HCT116 (cell line): ENCODE measurements around the gene SLC6A11. TPM values are rescaled to one million over a fixed set of nuclear protein-coding genes. Genes with fewer than 3 reads are reported as not detected.

Experiments
- ATAC-seq: fragments of 200-7000 bp; cut with Tn5 transposase; 2 replicates; pipeline ENCODE4 v1.9.1; 2020; ENCODE audit warnings: mild to moderate bottlenecking, moderate library complexity
- BruUV-seq: library from RNA; stranded (reverse); fragments of 400-500 nt; replicated peaks from 2 replicates; lab custom pipeline; 2021; lab: Mats Ljungman, UMichigan
- CTCF ChIA-PET: fragments of 300-600 bp; sonication (Branson Sonifier 250); formaldehyde crosslinking; loops from one replicate; lab custom pipeline; 2021; ENCODE audit warnings: antibody characterized with exemption; lab: Charles Lee
- POLR2A ChIA-PET: fragments of 300-600, 350-600 bp; sonication (Branson Sonifier 250); formaldehyde crosslinking; loops from one replicate; lab custom pipeline; 2021; ENCODE audit warnings: antibody characterized with exemption; lab: Charles Lee
- RAD21 ChIA-PET, 2 experiments: fragments of 300-600 bp; sonication (Branson Sonifier 250); formaldehyde crosslinking; loops; one replicate each; lab custom pipeline; 2023; ENCODE audit warnings: low total read pairs in 2 of 2; ENCODE audit not compliant: uncharacterized antibody in 2 of 2, unreplicated experiment in 2 of 2, low non-redundant PET in 1 of 2; lab: Charles Lee
- DNase-seq: peaks from one replicate; pipeline ENCODE4 v3.0.0-alpha.2; 2010; ENCODE audit warnings: low read depth, low spot score
- H2AFZ ChIP-seq: fragments of 200-600 bp; shearing (Covaris generic), sonication (generic); 2 replicates; pipeline ENCODE4 v1.6.1; 2017; ENCODE audit warnings: low read depth, mixed run types, mixed read lengths, antibody characterized with exemption, low read length; ENCODE audit not compliant: poor library complexity, severe bottlenecking
- H3K27ac ChIP-seq: 2 replicates; pipeline ENCODE4 v1.5.1; 2012; ENCODE audit warnings: low read depth, low read length
- H3K27me3 ChIP-seq: fragments of 200-600 bp; sonication (generic); 2 replicates; pipeline ENCODE4 v1.6.1; 2016; ENCODE audit warnings: mixed run types, low read length, mixed read lengths; ENCODE audit not compliant: insufficient read depth
- H3K36me3 ChIP-seq, 2 experiments: fragments of 200-500 bp in 1 of 2; fragments of 200-600 bp in 1 of 2; sonication (Bioruptor generic) in 1 of 2; sonication (generic) in 1 of 2; 2 replicates each; pipeline versions ENCODE4 v1.5.1 to v1.6.1; 2014 to 2016; ENCODE audit warnings: low read length in 2 of 2, inconsistent platforms in 1 of 2, mixed read lengths in 1 of 2, mixed run types in 1 of 2; ENCODE audit not compliant: insufficient read depth in 2 of 2, control insufficient read depth in 1 of 2
- H3K4me1 ChIP-seq, 2 experiments: fragments of 200-600 bp in 1 of 2; sonication (generic) in 1 of 2; 2 replicates each; pipeline versions ENCODE4 v1.5.1 to v1.6.1; 2012 to 2017; ENCODE audit warnings: low read length in 2 of 2, inconsistent platforms in 1 of 2, mild to moderate bottlenecking in 1 of 2, mixed read lengths in 1 of 2, mixed run types in 1 of 2, moderate library complexity in 1 of 2; ENCODE audit not compliant: insufficient read depth in 2 of 2, control insufficient read depth in 1 of 2
- H3K4me2 ChIP-seq: fragments of 200-600 bp; sonication (generic); 2 replicates; pipeline ENCODE4 v1.6.1; 2017; ENCODE audit warnings: mixed run types, low read length, mixed read lengths
- H3K4me3 ChIP-seq, 2 experiments: fragments of 200-600 bp in 1 of 2; sonication (generic) in 1 of 2; replicated peaks in 1 of 2; 2 replicates each; pipeline ENCODE4 v1.5.1; 2011 to 2016; ENCODE audit warnings: low read length in 2 of 2, control low read depth in 1 of 2, low read depth in 1 of 2, mild to moderate bottlenecking in 1 of 2, mixed read lengths in 1 of 2, mixed run types in 1 of 2
- H3K79me2 ChIP-seq: fragments of 200-600 bp; sonication (generic); 2 replicates; pipeline ENCODE4 v1.6.1; 2017; ENCODE audit warnings: mild to moderate bottlenecking, mixed run types, low read length, moderate library complexity, mixed read lengths; ENCODE audit not compliant: insufficient read depth
- H3K9ac ChIP-seq: fragments of 200-600 bp; sonication (generic); 2 replicates; pipeline ENCODE4 v1.6.1; 2016; ENCODE audit warnings: low read length, mixed read lengths
- H3K9me2 ChIP-seq: fragments of 200-600 bp; sonication (generic), shearing (Covaris generic); 2 replicates; pipeline ENCODE4 v1.6.1; 2017; ENCODE audit warnings: mixed run types, mild to moderate bottlenecking, moderate library complexity; ENCODE audit not compliant: insufficient read depth
- H3K9me3 ChIP-seq, 2 experiments: fragments of 200-500 bp in 1 of 2; fragments of 200-600 bp in 1 of 2; sonication (Bioruptor generic) in 1 of 2; sonication (generic) in 1 of 2; 2 replicates each; pipeline ENCODE4 v1.6.1; 2014 to 2017; ENCODE audit warnings: low read length in 2 of 2, mixed read lengths in 2 of 2, inconsistent platforms in 1 of 2, low read depth in 1 of 2, mild to moderate bottlenecking in 1 of 2, mixed run types in 1 of 2, moderate library complexity in 1 of 2; ENCODE audit not compliant: control insufficient read depth in 1 of 2, insufficient read depth in 1 of 2
- H4K20me1 ChIP-seq: fragments of 200-600 bp; sonication (generic), shearing (Covaris generic); 2 replicates; pipeline ENCODE4 v1.6.1; 2017; ENCODE audit warnings: mixed run types, mild to moderate bottlenecking, moderate library complexity; ENCODE audit not compliant: insufficient read depth
- ATF3 ChIP-seq: IDR thresholded peaks from 2 replicates; pipeline ENCODE4 v1.6.1; 2012
- CBX3 ChIP-seq: IDR thresholded peaks from 2 replicates; pipeline ENCODE4 v1.6.1; 2012; ENCODE audit warnings: low read depth
- CEBPB ChIP-seq: IDR thresholded peaks from 2 replicates; pipeline ENCODE4 v1.6.1; 2012; ENCODE audit warnings: low read depth
- EGR1 ChIP-seq: IDR thresholded peaks from 2 replicates; pipeline ENCODE4 v1.6.1; 2012; ENCODE audit warnings: low read depth
- ELF1 ChIP-seq: IDR thresholded peaks from 2 replicates; pipeline ENCODE4 v1.6.1; 2012; ENCODE audit warnings: low read depth, borderline replicate concordance
- EZH2 ChIP-seq: fragments of 200-600 bp; sonication (generic); IDR thresholded peaks from 2 replicates; pipeline ENCODE4 v1.6.1; 2017; ENCODE audit warnings: antibody characterized with exemption, mixed run types
- EZH2phosphoT487 ChIP-seq: fragments of 200-600 bp; IDR thresholded peaks from 2 replicates; pipeline ENCODE4 v1.6.1; 2018; ENCODE audit warnings: antibody characterized with exemption, borderline replicate concordance
- JUND ChIP-seq: IDR thresholded peaks from 2 replicates; pipeline ENCODE4 v1.6.1; 2012
- POLR2A ChIP-seq: IDR thresholded peaks from 2 replicates; pipeline ENCODE4 v1.7.0; 2011; ENCODE audit warnings: borderline replicate concordance; ENCODE audit not compliant: insufficient read depth, insufficient read length; ENCODE audit errors: extremely low read depth
- POLR2AphosphoS5 ChIP-seq: IDR thresholded peaks from 2 replicates; pipeline ENCODE4 v1.6.1; 2011; ENCODE audit warnings: mild to moderate bottlenecking, low read depth, low read length, moderate library complexity
- REST ChIP-seq: IDR thresholded peaks from 2 replicates; pipeline ENCODE4 v1.6.1; 2012; ENCODE audit warnings: low read depth
- SP1 ChIP-seq: IDR thresholded peaks from 2 replicates; pipeline ENCODE4 v1.6.1; 2012; ENCODE audit warnings: low read depth
- SRF ChIP-seq: IDR thresholded peaks from 2 replicates; pipeline ENCODE4 v1.6.1; 2012; ENCODE audit warnings: low read depth
- TCF7L2 ChIP-seq: IDR thresholded peaks from 2 replicates; pipeline ENCODE4 v1.7.0; 2011; ENCODE audit warnings: borderline replicate concordance, inconsistent platforms; ENCODE audit not compliant: insufficient read depth, insufficient read length; ENCODE audit errors: extremely low read depth
- YY1 ChIP-seq: IDR thresholded peaks from 2 replicates; pipeline ENCODE4 v1.6.1; 2011; ENCODE audit warnings: low read length, low read depth, moderate library complexity, mild to moderate bottlenecking; ENCODE audit not compliant: insufficient replicate concordance; ENCODE audit errors: extremely low read depth
- ZBTB33 ChIP-seq: IDR thresholded peaks from 2 replicates; pipeline ENCODE4 v1.6.1; 2011; ENCODE audit warnings: mild to moderate bottlenecking, low read length, moderate library complexity; ENCODE audit not compliant: insufficient replicate concordance; ENCODE audit errors: extremely low read depth
- ZFX ChIP-seq: fragments of 450-650 bp; IDR thresholded peaks from 2 replicates; pipeline ENCODE4 v1.6.1; 2017
- intact Hi-C: fragments of 100-400 bp; cut with micrococcal nuclease; formaldehyde crosslinking; loops from 2 replicates; pipeline ENCODE4 v1.10.0; 2022
- total RNA-seq: library from RNA; stranded (reverse); gene quantifications from one replicate; pipeline ENCODE4 v1.2.1, GENCODE V29; 2021; ENCODE audit not compliant: unreplicated experiment

Gene SLC6A11
- total RNA-seq, 1 experiment from 2014 or later: not detected

- TF ChIP-seq CEBPB (no peak), TCF7L2 (no peak), YY1 (no peak), ELF1 (no peak), ZFX (no peak)
Observed at GRCh38 chr3:10817506-10817905, 1.5 kb downstream of the SLC6A11 start (continued).

- H3K4me3 ChIP-seq: no peak overlapping the region
- H3K4me1 ChIP-seq: no peaks in the 10 kb centered on the region
- intact Hi-C loops: no loop called here
- DNase-seq: no peak
- BruUV-seq: no TSS peak
- no peaks in the 10 kb centered on the region for H3K9me2 ChIP-seq
- H4K20me1 ChIP-seq: no peaks in the 10 kb centered on the region
- no peaks in the 10 kb centered on the region for H3K9me3 ChIP-seq
- ChIA-PET POLR2A (no interaction called here), RAD21 (no interaction called here), CTCF (no interaction called here)
- ATAC-seq: no peak
- no peak for TF ChIP-seq SRF
- TF ChIP-seq REST: no peak
- TF ChIP-seq EZH2: no peak
- no peak for TF ChIP-seq JUND
- TF ChIP-seq ZBTB33: no peak
- no peak for TF ChIP-seq ATF3
- no peak for TF ChIP-seq POLR2AphosphoS5
- TF ChIP-seq TCF7L2: no peak
- no peak for TF ChIP-seq EGR1
- no peak for TF ChIP-seq POLR2A
- TF ChIP-seq CBX3: no peak
- no peak for TF ChIP-seq ZFX
- no peak for TF ChIP-seq EZH2phosphoT487
- TF ChIP-seq SP1: no peak
- no peak overlapping the region for H3K9ac ChIP-seq
- H3K4me2 ChIP-seq: no peak overlapping the region
- no peaks in the 10 kb centered on the region for H3K79me2 ChIP-seq
- H2AFZ ChIP-seq: no peak overlapping the region
- no peak overlapping the region for H3K27ac ChIP-seq
- peaks cover 39% of the 10 kb centered on the region for H3K27me3 ChIP-seq
- H3K36me3 ChIP-seq: no peaks in the 10 kb centered on the region
Observed at GRCh38 chr3:10822055-10822454, 6.0 kb downstream of the SLC6A11 start.
